ENCODE results near the gene LIPC.

GRCh38 chr15:58528188-58528870 lies 96.5 kb downstream of the LIPC start:
- TF ChIP-seq CTCF (IDR thresholded peaks at IDR 0.05; ENCODE audit: low read depth, low read length) (no peak), POLR2A (IDR thresholded peaks at IDR 0.05; ENCODE audit: extremely low read depth, insufficient read length) (no peak), MAX (IDR thresholded peaks at IDR 0.05; ENCODE audit: low read depth, low read length) (no peak), MYC (IDR thresholded peaks at IDR 0.05; ENCODE audit: low read depth, low read length) (no peak)
